Measurements from ENCODE around the gene AGBL4.

The AGBL4 gene

DNA sequence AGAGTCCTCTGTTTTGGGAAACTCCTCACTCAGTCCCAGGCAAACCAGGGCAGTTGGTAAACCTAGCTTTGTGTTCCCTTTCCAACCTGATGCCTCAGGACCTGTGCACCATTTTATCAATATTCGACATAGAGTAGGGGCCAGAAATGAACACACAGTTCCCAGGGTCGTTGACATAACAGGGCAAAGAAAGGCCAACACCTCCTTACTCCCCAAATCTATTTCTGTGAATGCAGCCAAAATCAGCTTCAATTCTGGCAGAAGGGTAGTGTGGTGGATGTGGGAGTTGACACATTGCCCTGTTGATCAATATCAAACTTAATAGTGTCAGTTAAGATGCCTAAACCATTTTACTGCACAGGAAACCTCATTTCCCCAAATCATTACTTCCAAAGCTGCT is 1447.2 kb downstream of the AGBL4 start:
- no peak for DNase-seq (ENCODE audit: low spot score)

DNA sequence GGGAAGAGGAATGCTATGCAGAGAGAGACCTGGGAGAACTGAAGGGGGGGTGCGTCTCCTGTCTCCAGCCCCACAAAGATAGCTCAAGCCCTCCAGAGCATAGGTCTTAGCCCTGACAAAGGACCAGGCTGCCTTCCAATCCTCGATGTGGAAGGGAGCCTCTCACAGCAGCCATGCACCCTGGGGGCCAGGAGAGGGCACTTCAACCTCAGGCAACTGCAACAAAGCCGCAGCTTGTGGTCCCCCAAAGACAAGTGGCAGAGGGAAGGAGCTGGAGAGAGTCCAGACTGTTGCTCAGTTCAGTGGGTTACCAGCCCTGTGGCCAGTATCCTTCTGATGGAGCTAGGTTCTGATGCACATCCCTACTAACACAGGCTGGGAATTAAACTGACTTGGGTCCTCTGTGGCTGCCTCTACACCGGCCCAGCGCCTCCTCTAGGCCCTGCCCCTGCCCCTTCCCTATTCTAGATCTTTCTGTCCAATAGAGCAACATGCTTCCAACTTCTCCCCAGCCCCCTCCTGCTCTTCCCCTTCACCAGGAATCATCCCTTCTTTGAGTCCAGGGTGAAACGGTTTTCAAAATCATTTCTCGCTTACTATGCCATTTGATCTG is 1451.0 kb downstream of the AGBL4 start:
- peak; percentile 19 for DNase-seq (ENCODE audit: low spot score)

DNA sequence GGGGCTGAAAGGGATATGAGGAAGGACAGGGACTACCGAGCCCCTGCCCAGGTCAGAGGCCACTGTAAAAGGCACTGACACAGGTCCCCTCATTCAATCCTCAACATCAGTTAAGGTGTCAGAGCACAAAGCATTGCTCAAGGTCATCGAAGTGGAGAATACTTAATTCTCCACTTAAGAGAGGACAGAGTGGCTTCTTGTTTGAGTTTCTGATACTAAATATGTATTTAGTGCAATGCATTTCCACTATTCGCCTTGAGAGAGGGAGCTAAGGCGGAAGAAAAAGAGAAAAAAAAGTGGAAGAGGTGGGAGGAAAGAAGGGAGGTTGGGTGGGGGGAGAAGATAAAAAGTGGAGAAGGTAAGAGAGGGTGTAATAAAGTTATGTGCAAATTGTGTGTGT is 1451.6 kb downstream of the AGBL4 start:
- no peak for DNase-seq (ENCODE audit: low spot score)

DNA sequence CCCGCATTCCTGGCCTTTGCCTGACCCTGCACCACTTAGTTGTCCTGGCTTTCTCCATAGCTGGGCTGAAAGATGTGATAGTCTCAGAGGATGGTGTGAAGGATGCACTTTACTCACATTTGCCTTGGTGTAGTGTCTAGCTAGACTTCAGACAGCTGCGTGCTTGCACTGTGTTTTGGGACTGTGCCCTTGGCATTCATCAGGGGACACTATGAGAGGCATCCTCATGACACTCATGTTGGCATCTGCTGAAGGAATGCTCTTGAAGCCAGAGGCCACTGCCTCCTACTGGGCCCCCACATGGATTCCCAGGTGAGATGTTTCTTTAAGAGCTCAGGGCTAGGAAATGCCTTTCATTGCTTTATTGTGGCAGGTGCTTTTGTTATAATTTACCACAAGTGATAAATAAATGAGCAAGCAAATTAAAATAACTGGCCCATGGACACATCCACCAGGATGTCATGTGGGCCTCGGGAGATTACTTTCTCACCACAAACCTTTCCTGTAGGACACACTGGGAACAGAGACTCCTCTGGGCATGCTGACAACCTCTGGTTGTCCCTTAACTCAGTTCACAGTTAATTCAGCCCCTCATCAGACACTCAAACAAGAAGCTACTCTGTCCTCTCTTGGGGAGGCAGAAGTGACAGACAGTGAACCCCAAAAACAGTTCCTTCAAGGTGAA is 1452.3 kb downstream of the AGBL4 start:
- no peak for DNase-seq (ENCODE audit: low spot score)

DNA sequence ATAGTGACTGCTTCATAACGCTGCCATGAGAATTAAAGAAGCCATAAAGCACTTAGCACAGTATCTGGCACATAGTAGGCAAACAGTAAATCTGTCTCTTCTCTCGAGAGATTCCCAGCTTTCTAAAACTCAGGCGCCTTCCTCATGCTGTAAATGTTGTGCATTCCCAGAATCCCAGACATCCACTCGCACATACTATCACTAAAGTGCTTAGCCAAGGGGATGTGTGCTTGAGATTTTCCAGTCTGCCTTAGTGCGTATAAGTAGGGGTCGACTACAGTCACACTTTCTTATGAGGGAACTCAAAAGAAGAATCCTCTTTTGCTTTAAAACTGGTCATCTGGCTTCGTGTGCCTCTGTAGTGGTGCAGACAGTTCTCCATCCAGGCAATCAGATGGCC is 1453.2 kb downstream of the AGBL4 start:
- no peak for DNase-seq (ENCODE audit: low spot score)

DNA sequence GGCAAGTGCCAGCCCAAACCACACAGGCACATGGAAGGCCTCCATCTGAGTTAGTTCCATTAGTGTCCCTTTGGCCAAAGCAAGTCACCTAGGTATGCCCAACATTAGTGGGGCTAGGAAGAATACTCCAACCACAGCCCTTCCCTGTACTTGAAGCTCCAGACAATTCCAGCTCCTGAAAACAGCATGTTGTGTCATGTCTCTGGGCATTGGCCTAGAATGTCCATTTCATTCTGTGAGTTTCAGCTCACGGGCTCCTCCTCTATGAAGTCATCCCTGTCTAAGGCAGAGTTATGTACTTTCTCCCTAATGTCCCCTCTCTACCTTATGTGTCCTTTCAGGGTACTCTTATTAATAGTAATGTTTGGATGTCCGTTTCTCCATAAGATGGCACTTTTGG is 1455.3 kb downstream of the AGBL4 start:
- no peak for DNase-seq (ENCODE audit: low spot score)

DNA sequence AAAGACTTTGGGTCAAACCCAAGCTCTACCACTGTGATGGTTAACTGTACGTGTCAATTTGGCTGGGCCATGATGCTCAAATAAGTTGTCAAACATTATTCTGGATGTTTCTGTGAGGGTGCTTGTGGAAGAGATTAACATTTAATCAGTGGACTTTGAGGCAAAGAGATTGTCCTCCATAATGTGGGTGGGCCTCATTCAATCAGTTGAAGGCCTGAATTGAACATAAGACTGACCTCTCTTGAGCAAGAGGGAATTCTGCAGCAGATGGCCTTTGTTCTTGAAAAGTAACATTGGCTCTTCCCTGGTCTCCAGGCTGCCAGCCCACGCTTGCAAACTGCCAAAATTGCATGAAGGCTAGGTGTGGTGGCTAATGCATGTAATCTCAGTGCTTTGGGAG is 1457.3 kb downstream of the AGBL4 start:
- no peak for DNase-seq (ENCODE audit: low spot score)

DNA sequence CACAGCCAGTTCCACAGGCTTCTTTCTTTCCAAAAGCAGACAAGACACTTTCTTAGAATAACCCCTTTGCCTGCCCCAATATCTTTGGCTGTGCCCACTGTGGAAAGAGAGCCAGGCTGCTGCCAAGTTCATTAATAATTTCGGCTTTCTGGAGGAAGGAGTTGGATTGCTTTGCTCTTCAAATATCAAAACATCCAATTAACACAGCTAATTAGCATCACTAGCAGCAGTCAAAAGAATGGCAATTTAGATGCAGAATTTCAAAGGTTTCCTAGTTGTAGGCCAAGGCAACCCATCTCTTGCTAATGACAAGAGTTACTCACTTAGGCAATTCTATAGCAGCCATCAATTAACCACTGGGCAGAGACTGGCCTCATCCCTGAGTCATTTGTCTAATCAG is 1460.7 kb downstream of the AGBL4 start:
- no peak for DNase-seq (ENCODE audit: low spot score)

DNA sequence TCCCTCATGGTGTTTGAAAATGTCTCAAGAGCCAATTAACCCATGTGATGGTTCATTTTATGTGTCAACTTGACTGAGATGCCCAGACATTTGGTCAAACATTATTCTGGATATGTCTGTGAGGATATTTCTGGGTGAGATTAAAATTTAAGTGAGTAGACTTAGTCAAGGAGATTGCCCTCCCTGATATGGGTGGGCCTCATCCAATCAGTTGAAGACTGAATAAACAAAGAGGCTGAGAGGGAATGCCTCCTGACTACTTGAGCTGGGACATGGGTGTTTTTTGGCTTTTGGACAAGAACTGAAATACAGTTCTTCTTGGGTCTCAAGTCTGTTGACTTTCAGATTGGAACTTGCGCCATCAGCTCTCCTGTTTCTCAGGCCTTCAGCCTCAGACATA is 1462.3 kb downstream of the AGBL4 start:
- DNase-seq (ENCODE audit: low spot score) = no peak

DNA sequence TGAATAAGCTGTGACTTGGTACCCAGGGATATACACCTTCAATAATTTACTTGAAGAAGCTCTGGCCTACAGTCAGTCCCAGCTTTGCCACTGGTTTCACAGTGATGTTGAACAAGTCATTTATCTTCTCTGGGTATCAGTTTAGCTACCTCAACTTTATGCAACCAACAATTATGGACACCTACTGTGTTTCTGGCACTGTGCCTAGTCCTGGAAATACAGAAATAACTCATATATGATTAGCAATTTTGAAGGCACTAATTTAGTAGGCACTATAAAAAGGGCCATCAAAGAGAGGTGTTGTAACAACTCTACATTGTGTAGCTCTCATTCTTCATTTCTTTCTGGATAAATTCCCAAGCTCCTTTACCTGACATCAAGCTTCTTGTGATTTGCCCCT is 1463.2 kb downstream of the AGBL4 start:
- no peak for DNase-seq (ENCODE audit: low spot score)

DNA sequence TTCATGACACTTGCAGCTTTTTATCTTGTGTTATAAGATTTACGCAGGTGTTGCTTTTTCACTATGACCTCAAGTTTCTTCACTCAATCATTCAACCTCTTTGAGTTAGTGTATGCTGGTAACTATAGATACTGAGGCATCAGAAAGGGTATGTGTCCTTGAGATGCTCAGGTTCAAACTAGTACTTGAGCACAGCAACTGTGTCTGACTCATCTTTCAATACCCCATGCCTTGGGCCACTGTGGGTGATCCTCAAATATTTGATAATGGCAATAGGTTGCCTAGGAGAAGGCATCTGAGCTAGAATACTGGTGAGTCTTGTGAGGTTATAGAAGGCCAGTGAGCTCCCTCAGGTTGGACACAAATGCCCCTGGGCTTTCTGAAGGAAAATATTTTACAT is 1463.6 kb downstream of the AGBL4 start:
- no peak for DNase-seq (ENCODE audit: low spot score)

DNA sequence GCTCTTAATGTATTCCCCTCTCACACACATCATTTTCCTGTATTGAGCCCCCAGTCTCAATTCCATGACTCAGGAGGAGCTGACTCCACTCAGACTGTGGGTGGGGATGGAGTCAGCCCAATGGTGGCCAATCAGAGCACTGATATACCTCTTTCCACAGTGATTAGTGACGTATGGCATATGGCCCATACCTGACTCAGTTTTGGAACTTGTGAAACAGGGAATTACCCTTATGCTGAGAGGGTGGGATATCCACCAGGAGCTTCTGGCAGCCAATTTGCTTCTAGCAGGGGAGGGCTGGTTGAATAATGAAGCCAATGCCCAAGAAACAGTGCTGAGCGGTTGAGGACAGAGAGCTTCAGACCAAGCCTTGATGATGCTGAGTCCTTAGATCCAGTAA is 1465.4 kb downstream of the AGBL4 start:
- no peak for DNase-seq (ENCODE audit: low spot score)

DNA sequence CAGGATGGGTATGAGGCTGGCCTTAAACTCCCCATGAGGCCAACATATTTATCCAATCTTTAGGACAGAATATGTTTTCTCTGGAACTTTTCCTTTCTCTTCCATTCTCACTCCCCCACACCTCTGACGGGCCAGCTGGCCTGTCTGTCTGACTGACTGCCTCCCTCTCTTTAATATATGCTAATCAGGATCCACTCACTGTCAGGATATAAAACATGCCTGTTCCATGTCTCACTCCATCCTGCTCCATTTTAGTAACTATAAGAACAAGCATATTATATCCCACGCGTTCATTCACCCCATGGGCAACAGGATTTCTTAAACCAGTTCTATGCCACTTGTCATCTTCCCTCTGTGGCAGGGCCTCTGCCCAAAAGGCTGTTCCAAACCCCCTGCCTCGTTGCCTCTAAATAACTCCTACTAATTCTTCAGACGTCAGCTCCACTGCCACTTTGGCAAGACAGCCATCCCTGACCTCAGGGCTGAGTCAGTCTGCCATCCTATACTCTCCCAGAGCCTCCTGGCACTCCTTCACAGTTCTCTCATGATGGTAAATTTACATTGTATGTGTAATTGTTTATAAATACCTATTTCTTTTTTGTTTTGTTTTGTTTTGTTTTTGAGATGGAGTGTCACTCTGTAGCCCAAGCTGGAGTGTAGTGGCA is 1467.4 kb downstream of the AGBL4 start:
- DNase-seq (ENCODE audit: low spot score) = no peak

DNA sequence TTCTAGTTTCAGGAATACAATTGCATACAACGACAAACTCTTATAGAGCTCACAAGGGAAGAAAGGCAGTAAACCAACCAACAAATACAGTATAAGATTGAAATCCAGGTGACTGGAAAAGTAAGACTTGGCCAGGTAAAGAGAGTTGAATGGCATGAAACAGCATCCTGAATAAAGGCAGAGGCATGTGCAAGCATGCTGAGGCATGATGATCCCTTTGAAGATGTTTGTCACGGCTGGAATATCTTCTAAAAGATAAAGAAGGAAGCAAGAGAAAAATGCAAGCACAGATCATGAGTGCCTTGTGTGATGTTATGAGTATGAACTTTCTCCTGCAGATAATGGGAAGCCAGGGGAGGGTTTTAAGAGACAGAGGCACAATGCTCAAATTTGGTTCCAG is 1468.5 kb downstream of the AGBL4 start:
- no peak for DNase-seq (ENCODE audit: low spot score)

DNA sequence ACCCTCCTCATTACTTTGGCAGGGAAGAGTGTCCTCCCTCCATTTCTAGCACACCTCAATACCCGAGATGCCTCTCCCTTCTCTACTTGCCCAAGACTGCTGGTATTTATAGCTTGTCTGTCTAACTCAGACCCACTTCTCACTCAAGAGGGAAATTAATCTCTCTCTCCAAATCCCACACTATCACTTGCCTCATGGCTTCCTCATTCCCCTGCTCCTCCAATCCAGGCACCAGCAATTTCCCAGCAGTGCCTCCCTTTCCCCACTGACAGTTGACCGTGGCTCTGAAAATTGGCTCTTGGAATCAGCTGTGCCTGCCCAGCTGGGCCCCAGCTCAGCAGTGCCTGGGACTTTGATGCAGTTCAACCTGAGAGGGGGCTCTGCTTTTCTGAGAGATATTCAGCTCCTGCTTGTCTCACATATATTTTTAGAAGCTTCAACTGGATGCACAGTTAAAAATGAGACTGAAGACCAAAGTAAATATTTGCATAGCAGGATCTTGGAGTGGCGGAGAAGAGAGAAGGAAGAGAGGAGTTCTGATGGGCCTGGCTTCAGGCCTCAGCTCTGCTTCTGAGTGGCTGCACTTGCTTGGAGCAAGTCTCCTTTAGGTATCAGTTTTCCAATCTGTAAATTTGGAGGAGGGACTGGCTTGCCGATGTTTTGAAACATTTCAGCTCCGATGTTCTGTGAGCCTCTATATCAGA is 1470.7 kb downstream of the AGBL4 start:
- DNase-seq (ENCODE audit: low spot score) = no peak

DNA sequence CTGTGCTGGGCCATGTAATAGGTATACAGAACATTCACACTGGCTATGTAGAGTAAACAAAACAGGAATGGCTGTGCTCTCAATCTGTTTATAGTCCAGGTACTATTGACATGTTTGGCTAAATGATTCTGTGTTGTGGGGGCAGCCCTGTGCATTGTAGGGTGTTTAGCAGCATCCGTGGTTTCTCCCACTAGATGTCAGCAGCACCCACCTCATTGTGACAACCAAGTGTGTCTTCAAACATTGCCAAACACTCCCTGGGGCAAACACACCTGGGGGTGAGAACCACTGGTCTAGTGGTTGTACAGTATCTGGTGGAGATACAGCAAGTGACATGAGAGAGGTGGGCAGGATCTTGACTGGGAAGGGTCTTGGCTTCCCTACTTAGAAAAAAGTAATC is 1471.3 kb downstream of the AGBL4 start:
- no peak for DNase-seq (ENCODE audit: low spot score)

DNA sequence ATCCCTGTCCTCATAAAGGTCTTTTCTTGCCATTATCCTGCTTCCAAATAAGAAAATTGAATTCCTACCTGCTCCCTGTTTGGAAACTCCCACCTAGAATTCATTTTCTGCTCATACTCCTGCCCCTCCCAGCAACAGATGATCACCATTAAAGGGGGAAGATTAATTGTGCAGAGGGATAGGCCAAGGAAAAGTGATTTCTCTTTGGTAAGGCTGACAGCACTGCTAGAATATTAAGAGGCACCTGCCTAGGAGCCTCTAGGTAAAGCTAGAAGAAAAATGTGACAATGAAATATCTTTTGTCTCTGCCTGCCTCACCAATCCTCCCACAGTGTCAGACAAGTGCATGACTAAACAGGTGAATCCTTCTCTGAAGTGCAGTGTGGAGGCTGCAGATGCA is 1474.8 kb downstream of the AGBL4 start:
- DNase-seq (ENCODE audit: low spot score) = no peak

DNA sequence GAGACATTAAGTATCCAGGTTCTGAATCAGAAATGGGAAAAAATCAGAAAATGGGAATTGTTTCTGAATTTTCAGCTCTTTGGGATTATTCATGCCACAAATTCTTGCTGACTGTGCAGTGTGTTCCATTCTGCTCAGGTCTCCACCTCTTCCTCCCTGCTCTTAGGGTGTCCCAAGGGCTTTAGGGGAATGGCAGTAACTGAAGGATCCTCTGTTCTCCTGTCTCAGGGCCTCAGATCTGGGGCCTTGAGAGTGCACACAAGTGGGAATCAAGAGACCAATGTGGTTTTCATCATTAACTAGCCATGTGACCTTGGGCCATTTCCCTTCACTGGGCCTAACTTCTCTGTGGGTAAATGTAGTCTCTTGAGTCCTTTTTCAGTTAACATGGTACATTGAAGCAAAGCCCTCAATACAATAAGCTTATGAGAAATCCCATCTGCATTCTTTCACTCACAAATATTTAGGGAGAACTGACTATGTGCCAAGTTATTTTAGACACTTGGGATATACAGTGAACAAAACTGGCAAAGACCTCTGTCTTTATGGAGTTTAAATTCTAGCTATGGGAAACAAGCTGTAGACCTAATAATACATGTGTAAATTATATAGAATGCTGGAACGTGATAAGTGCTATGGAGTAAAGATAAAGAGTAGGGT is 1476.1 kb downstream of the AGBL4 start:
- DNase-seq (ENCODE audit: low spot score) = no peak

DNA sequence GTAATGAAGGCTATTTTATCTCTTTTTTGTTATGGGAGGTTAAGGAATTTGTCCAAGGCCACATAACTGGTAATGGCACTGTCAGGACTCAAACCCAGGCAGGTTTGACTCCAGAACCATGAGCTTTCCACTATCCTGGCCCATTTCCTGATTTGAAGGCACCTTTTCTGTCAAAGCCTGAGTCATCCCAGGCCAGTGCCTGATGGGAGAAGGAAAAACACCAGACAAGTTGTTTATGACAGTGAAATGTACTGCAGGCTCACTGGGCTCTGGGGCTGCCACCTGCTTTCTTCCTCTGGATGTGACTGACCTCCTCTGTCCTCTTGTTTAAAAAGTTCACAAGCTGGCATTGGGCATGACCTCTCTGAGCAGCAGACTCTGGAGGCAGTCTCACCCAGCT is 1479.9 kb downstream of the AGBL4 start:
- DNase-seq (ENCODE audit: low spot score) = no peak

DNA sequence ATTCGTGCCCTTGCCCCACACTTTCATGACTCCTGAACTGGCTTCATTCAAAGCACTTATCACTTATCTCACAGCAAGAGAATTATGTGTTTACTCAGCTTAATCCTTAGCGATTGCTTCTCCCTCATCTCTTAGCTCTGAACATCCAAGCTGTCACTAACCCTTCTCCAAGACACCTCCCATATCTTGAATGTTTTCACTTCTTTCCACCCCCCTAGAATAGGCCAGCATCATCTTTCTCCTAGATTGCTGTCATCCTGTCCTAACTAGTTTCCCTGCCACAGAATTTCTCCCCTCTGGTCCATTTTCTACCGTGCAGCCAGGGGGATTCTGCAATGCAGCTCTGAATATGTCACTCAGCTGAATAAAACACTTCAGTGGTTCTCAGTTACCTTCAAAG is 1483.2 kb downstream of the AGBL4 start:
- no peak for DNase-seq (ENCODE audit: low spot score)

DNA sequence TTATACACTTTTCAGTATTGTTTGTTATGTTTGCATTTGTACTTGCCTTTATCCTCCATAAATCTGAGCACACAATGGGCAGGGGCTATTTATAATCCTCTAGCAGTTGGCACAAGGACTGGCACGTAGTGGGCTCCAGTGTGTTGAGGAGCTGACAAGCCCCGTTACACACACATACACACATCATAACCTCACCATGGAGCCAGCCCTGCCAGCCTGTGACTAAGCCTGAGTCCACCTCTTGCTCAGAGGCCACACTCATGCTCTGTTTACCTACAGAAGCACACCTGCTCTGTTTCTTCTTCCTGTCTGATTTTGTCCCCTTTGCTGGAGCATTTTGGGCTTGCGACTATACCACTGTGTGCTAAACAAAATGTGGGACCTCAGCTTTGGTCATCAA is 1487.3 kb downstream of the AGBL4 start:
- DNase-seq (ENCODE audit: low spot score) = no peak

DNA sequence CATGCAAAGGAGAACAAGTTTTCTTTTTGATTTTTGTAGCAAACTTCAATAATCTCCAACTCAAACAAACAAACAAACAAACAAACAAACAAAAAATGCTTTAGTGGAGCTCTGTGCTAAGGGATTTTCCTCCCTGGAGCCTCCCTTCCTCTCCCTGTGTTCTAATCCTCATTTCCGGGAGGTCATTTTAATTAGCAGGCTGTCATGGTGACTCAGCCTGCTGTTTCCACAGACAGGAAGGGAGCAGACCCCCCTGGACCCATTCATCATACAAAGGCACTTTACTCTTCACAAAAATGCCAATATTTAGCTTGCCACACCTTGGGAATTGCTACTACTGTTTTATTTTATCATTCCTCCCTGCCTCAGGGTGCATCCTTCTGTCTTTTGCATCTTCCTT is 1490.8 kb downstream of the AGBL4 start:
- no peak for DNase-seq (ENCODE audit: low spot score)

Data from activated CD4-positive, alpha-beta T cell treated with anti-CD3 and anti-CD28 coated beads, Interleukin-2, Interleukin-4, amounts not matched to agents 100 ng/mL and 50 ng/mL, durations not matched to agents 16 hours and 8 hours (primary cell).